Measurements from ENCODE around the gene TMC2. TPM values are rescaled to one million over a fixed set of nuclear protein-coding genes. Genes with fewer than 3 reads are reported as not detected.

TMC2 gene
- total RNA-seq, 1 experiment from 2014 or later: not detected

DNA sequence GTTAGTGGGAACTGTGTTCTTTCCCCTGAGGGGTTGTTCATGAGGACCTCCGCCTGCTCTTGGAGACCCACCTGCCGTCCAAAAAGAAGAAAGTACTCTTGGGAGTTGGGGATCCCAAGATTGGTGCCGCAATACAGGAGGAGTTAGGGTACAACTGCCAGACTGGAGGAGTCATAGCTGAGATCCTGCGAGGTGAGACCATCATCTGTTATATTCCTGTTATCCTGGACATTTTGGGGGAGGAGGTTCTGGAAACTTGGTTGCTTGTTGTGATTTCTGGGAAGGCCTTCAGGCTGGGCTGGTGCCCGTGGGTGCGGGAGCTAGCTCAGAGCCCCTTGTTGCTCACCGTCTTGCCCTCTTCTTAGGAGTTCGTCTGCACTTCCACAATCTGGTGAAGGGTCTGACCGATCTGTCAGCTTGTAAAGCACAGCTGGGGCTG is 118.0 kb downstream of the TMC2 start:
- H3K27ac ChIP-seq (ENCODE audit: low read length): peak overlapping the region; percentile 88
- H3K36me3 ChIP-seq (ENCODE audit: control insufficient read depth, insufficient read depth, low read length): peaks cover 38% of the 10 kb centered on the region

DNA sequence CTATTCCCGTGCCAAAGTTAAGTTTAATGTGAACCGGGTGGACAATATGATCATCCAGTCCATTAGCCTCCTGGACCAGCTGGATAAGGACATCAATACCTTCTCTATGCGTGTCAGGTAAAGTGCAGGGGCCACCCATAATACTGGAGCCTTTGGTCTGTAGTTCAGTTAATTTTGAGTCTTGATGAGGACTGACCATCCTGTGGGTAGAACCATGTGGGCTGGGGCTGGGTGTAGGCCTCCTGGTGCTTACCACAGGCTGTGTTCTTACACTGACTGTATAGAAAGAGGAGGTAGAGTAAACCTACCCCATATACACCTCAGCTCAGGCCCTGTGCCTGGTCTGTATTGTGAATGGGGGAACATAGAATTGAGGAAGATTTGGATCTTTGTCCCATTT is 118.5 kb downstream of the TMC2 start:
- ChIA-PET CTCF (no interaction called here), POLR2A (no interaction called here)
- DNase-seq (ENCODE audit: low read depth, low spot score) (no peak), ATAC-seq (no peak)
- Histone ChIP-seq H3K4me3 (ENCODE audit: low read depth in 2 of 2, low read length in 2 of 2) (peak overlapping the region; percentile 80 to 99), H3K36me3 (ENCODE audit: control insufficient read depth, insufficient read depth, low read length) (peaks cover 38% of the 10 kb centered on the region), H3K27ac (ENCODE audit: low read length) (peak overlapping the region; percentile 14; the same call in 1 of the 2 replicates), H3K4me1 (ENCODE audit: control insufficient read depth, insufficient read depth, low read length) (peaks cover 16% of the 10 kb centered on the region), H3K27me3 (ENCODE audit: control insufficient read depth, insufficient read depth, low read length) (no peaks in the 10 kb centered on the region), H3K9me3 (ENCODE audit: control insufficient read depth, insufficient read depth, low read depth, low read length) (no peaks in the 10 kb centered on the region)
- in situ Hi-C loops (cut with HindIII; ENCODE audit: low pct_unique_long_range_greater_than_20kb, low sequenced_read_pairs) (no loop called here), intact Hi-C loops (cut with micrococcal nuclease; ENCODE audit: unreplicated experiment) (no loop called here)
- no TSS peak for BruUV-seq (replicated peaks)
- TF ChIP-seq, protein P1, sequence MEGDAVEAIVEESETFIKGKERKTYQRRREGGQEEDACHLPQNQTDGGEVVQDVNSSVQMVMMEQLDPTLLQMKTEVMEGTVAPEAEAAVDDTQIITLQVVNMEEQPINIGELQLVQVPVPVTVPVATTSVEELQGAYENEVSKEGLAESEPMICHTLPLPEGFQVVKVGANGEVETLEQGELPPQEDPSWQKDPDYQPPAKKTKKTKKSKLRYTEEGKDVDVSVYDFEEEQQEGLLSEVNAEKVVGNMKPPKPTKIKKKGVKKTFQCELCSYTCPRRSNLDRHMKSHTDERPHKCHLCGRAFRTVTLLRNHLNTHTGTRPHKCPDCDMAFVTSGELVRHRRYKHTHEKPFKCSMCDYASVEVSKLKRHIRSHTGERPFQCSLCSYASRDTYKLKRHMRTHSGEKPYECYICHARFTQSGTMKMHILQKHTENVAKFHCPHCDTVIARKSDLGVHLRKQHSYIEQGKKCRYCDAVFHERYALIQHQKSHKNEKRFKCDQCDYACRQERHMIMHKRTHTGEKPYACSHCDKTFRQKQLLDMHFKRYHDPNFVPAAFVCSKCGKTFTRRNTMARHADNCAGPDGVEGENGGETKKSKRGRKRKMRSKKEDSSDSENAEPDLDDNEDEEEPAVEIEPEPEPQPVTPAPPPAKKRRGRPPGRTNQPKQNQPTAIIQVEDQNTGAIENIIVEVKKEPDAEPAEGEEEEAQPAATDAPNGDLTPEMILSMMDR (IDR thresholded peaks at IDR 0.05): no peak
- TF ChIP-seq TCF7L2 (IDR thresholded peaks at IDR 0.05; ENCODE audit: low read depth, low read length) (no peak), POLR2AphosphoS5 (IDR thresholded peaks at IDR 0.05; ENCODE audit: low read depth, low read length) (no peak), SIN3A (IDR thresholded peaks at IDR 0.05; ENCODE audit: borderline replicate concordance, insufficient read depth, low read depth, low read length) (no peak)
- TF ChIP-seq, protein P2, sequence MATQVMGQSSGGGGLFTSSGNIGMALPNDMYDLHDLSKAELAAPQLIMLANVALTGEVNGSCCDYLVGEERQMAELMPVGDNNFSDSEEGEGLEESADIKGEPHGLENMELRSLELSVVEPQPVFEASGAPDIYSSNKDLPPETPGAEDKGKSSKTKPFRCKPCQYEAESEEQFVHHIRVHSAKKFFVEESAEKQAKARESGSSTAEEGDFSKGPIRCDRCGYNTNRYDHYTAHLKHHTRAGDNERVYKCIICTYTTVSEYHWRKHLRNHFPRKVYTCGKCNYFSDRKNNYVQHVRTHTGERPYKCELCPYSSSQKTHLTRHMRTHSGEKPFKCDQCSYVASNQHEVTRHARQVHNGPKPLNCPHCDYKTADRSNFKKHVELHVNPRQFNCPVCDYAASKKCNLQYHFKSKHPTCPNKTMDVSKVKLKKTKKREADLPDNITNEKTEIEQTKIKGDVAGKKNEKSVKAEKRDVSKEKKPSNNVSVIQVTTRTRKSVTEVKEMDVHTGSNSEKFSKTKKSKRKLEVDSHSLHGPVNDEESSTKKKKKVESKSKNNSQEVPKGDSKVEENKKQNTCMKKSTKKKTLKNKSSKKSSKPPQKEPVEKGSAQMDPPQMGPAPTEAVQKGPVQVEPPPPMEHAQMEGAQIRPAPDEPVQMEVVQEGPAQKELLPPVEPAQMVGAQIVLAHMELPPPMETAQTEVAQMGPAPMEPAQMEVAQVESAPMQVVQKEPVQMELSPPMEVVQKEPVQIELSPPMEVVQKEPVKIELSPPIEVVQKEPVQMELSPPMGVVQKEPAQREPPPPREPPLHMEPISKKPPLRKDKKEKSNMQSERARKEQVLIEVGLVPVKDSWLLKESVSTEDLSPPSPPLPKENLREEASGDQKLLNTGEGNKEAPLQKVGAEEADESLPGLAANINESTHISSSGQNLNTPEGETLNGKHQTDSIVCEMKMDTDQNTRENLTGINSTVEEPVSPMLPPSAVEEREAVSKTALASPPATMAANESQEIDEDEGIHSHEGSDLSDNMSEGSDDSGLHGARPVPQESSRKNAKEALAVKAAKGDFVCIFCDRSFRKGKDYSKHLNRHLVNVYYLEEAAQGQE (IDR thresholded peaks at IDR 0.05; ENCODE audit: insufficient read depth in 1 of 2, low read depth in 2 of 2, low read length in 1 of 2): no peak

More for the DNA sequence above, 118.0 kb downstream of the TMC2 start:
- in situ Hi-C loops (cut with HindIII; ENCODE audit: low pct_unique_long_range_greater_than_20kb, low sequenced_read_pairs) (no loop called here), intact Hi-C loops (cut with micrococcal nuclease; ENCODE audit: unreplicated experiment) (no loop called here)
- Histone ChIP-seq H3K4me3 (ENCODE audit: low read depth in 2 of 2, low read length in 2 of 2) (peak overlapping the region; percentile 80 to 99), H3K27me3 (ENCODE audit: control insufficient read depth, insufficient read depth, low read length) (no peaks in the 10 kb centered on the region), H3K9me3 (ENCODE audit: control insufficient read depth, insufficient read depth, low read depth, low read length) (no peaks in the 10 kb centered on the region), H3K4me1 (ENCODE audit: control insufficient read depth, insufficient read depth, low read length) (peaks cover 16% of the 10 kb centered on the region)
- POLR2A ChIA-PET: no interaction called here
- DNase-seq (ENCODE audit: low read depth, low spot score) (no peak), ATAC-seq (no peak)
- CTCF ChIA-PET: no interaction called here
- TF ChIP-seq, protein P2 (IDR thresholded peaks at IDR 0.05; ENCODE audit: insufficient read depth in 1 of 2, low read depth in 2 of 2, low read length in 1 of 2): no peak
- TF ChIP-seq, protein P1 (IDR thresholded peaks at IDR 0.05): no peak
- TF ChIP-seq SIN3A (IDR thresholded peaks at IDR 0.05; ENCODE audit: borderline replicate concordance, insufficient read depth, low read depth, low read length) (no peak), TCF7L2 (IDR thresholded peaks at IDR 0.05; ENCODE audit: low read depth, low read length) (no peak), POLR2AphosphoS5 (IDR thresholded peaks at IDR 0.05; ENCODE audit: low read depth, low read length) (no peak)
- no TSS peak for BruUV-seq (replicated peaks)
